HepG2 (cell line): Measurements from ENCODE around the gene DDX43. TPM values are rescaled to one million over a fixed set of nuclear protein-coding genes. Genes with fewer than 3 reads are reported as not detected.

Experiments
- HNF4G ChIP-seq, 2 experiments: sonication (generic) in 1 of 2; formaldehyde crosslinking in 1 of 2; IDR thresholded peaks; 2 replicates each; pipeline versions ENCODE4 v1.4.0 to v1.6.1; 2011 to 2020; ENCODE audit warnings: borderline replicate concordance in 2 of 2, low read depth in 2 of 2, mild to moderate bottlenecking in 2 of 2, low read length in 1 of 2, missing genetic modification reagents in 1 of 2, moderate library complexity in 1 of 2
- NFKB2 ChIP-seq: sonication (generic); formaldehyde crosslinking; IDR thresholded peaks from 2 replicates; pipeline ENCODE4 v1.4.0; 2020; ENCODE audit warnings: missing genetic modification reagents, borderline replicate concordance
- SIN3A ChIP-seq: IDR thresholded peaks from 2 replicates; pipeline ENCODE4 v1.6.1; 2011; ENCODE audit warnings: low read depth, mild to moderate bottlenecking, control low read depth, low read length, borderline replicate concordance
- SRY ChIP-seq: sonication (generic); formaldehyde crosslinking; IDR thresholded peaks from 2 replicates; pipeline ENCODE4 v1.8.0; 2022; ENCODE audit warnings: mild to moderate bottlenecking, missing genetic modification reagents
- XRCC5 ChIP-seq: fragments of 200-400 bp; formaldehyde crosslinking; optimal IDR thresholded peaks from 2 replicates; pipeline ENCODE3; 2017; ENCODE audit warnings: mild to moderate bottlenecking, low read length
- ZNF205 ChIP-seq: IDR thresholded peaks from 2 replicates; pipeline ENCODE4 v1.6.1; 2018; ENCODE audit warnings: missing biosample characterization, missing genetic modification reagents
- ZNF616 ChIP-seq: sonication (generic); formaldehyde crosslinking; IDR thresholded peaks from 2 replicates; pipeline ENCODE4 v1.5.0; 2020; ENCODE audit warnings: low read depth, mild to moderate bottlenecking, missing genetic modification reagents
- ZNF703 ChIP-seq: sonication (generic); formaldehyde crosslinking; IDR thresholded peaks from 2 replicates; pipeline ENCODE4 v1.5.1; 2020; ENCODE audit warnings: missing genetic modification reagents, mild to moderate bottlenecking, moderate library complexity, borderline replicate concordance
- ZNF883 ChIP-seq: sonication (generic); formaldehyde crosslinking; IDR thresholded peaks from 2 replicates; pipeline ENCODE4 v1.5.1; 2020; ENCODE audit warnings: mild to moderate bottlenecking, missing genetic modification reagents; ENCODE audit errors: not compliant biosample characterization
- ZNF891 ChIP-seq: sonication (generic); formaldehyde crosslinking; IDR thresholded peaks from 2 replicates; pipeline ENCODE4 v1.5.0; 2020; ENCODE audit warnings: mild to moderate bottlenecking, missing genetic modification reagents
- polyA plus RNA-seq, 8 experiments: library from polyadenylated mRNA; depleted of rRNA in 3 of 8; stranded (reverse) in 7 of 8; unstranded in 1 of 8; fragments of >200 nt; fragmentation: Illumina TruSeq in 4 of 8; extraction: Trizol in 4 of 8; gene quantifications; 2 replicates each; pipeline versions ENCODE4 v1.2.1 to v1.2.3, GENCODE V29; 2011 to 2016; ENCODE audit warnings: low read depth in 4 of 8, missing spikeins in 1 of 8, mixed read lengths in 1 of 8; ENCODE audit not compliant: insufficient read depth in 1 of 8
- total RNA-seq, 5 experiments: library from RNA; depleted of rRNA; stranded (reverse); fragments of >200 nt; fragmentation: Illumina TruSeq; extraction: Trizol; gene quantifications; 2 replicates each; pipeline ENCODE4 v1.2.3, GENCODE V29; 2016; ENCODE audit warnings: low read depth in 1 of 5
- TF ChIP-seq, protein P1 (sequence below): IDR thresholded peaks from 2 replicates; pipeline ENCODE4 v1.6.1; 2016; ENCODE audit warnings: mild to moderate bottlenecking, missing biosample characterization, missing genetic modification reagents
- TF ChIP-seq, protein P2 (sequence below): sonication (generic); formaldehyde crosslinking; IDR thresholded peaks from 2 replicates; pipeline ENCODE4 v1.4.0; 2020; ENCODE audit warnings: low read depth, mild to moderate bottlenecking, missing genetic modification reagents
- TF ChIP-seq, protein P3 (sequence below): sonication (generic); formaldehyde crosslinking; IDR thresholded peaks from 2 replicates; pipeline ENCODE4 v1.4.0; 2020; ENCODE audit warnings: mild to moderate bottlenecking, missing genetic modification reagents

DDX43 gene
- total and polyA plus RNA-seq, 2 of the 13 experiments (the other 11 are each of a cell fraction or from before 2014, with no cell fraction given), result not detected

DNA sequence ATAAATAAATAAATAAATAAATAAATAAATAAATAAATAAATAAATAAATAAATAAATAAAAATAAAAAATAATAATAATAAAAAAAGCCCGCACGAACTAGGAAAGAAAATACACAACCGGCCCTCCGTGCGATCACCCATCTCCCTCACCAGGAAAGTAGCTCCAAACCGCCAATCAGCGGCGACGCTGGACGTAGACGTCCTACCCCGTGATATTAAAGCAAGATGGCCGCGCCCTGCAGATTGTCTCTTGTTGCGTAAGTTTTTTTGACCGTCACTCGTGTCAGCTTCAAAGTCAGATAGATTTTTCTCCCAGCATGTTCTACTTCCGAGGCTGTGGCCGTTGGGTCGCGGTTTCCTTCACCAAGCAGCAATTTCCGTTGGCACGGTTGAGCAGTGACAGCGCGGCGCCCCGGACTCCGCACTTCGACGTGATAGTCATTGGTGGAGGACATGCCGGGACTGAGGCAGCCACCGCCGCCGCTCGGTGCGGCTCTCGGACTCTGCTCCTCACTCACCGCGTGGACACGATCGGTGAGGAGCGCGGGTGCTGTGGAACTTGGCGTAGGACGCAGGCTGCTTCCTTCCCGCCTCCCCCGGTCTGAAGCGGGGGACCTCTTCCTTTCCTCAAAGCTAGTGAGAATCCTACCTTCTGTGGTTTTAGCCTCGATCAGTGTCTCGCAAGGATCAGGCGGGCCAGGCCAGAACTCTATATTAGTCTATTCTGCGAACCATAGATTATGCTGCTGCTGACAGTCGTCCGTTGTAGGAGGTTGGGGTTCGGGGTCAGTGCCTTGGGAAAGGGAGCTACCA, 67.1 kb downstream of the DDX43 start, which contains the start of gene MTO1 (continued):
- peak; percentile 42; the same call in 1 of the 2 replicates for TF ChIP-seq ZNF703 (CRISPR knock-in tag)
- peak; percentile 74; the same call in 1 of the 2 replicates for TF ChIP-seq ZNF891 (CRISPR knock-in tag)
- TF ChIP-seq NFKB2 (CRISPR knock-in tag), result no peak; the same call in 1 of the 2 replicates
- TF ChIP-seq, protein P1, sequence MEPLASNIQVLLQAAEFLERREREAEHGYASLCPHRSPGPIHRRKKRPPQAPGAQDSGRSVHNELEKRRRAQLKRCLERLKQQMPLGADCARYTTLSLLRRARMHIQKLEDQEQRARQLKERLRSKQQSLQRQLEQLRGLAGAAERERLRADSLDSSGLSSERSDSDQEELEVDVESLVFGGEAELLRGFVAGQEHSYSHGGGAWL, result peak; percentile 21; the same call in 1 of the 2 replicates
- TF ChIP-seq, protein P2, sequence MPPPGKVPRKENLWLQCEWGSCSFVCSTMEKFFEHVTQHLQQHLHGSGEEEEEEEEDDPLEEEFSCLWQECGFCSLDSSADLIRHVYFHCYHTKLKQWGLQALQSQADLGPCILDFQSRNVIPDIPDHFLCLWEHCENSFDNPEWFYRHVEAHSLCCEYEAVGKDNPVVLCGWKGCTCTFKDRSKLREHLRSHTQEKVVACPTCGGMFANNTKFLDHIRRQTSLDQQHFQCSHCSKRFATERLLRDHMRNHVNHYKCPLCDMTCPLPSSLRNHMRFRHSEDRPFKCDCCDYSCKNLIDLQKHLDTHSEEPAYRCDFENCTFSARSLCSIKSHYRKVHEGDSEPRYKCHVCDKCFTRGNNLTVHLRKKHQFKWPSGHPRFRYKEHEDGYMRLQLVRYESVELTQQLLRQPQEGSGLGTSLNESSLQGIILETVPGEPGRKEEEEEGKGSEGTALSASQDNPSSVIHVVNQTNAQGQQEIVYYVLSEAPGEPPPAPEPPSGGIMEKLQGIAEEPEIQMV (CRISPR knock-in tag), result 0 out of 2 replicates have a peak, but pooled peaks have one; percentile 42
- no peak for TF ChIP-seq HNF4G (IDR thresholded peaks at IDR 0.05; ENCODE audit: borderline replicate concordance, low read depth, low read length)
- no peak for TF ChIP-seq HNF4G (CRISPR knock-in tag; IDR thresholded peaks at IDR 0.05; ENCODE audit: borderline replicate concordance, low read depth)
- TF ChIP-seq ZNF883 (CRISPR knock-in tag), result peak; percentile 37
- peak; percentile 66; the same call in 1 of the 2 replicates for TF ChIP-seq SRY (CRISPR knock-in tag)
- 0 out of 2 replicates have a peak, but pooled peaks have one; percentile 43 for TF ChIP-seq ZNF205 (CRISPR knock-in tag)
- 0 out of 2 replicates have a peak, but pooled peaks have one; percentile 59 for TF ChIP-seq ZNF616 (CRISPR knock-in tag)
- TF ChIP-seq, protein P3, sequence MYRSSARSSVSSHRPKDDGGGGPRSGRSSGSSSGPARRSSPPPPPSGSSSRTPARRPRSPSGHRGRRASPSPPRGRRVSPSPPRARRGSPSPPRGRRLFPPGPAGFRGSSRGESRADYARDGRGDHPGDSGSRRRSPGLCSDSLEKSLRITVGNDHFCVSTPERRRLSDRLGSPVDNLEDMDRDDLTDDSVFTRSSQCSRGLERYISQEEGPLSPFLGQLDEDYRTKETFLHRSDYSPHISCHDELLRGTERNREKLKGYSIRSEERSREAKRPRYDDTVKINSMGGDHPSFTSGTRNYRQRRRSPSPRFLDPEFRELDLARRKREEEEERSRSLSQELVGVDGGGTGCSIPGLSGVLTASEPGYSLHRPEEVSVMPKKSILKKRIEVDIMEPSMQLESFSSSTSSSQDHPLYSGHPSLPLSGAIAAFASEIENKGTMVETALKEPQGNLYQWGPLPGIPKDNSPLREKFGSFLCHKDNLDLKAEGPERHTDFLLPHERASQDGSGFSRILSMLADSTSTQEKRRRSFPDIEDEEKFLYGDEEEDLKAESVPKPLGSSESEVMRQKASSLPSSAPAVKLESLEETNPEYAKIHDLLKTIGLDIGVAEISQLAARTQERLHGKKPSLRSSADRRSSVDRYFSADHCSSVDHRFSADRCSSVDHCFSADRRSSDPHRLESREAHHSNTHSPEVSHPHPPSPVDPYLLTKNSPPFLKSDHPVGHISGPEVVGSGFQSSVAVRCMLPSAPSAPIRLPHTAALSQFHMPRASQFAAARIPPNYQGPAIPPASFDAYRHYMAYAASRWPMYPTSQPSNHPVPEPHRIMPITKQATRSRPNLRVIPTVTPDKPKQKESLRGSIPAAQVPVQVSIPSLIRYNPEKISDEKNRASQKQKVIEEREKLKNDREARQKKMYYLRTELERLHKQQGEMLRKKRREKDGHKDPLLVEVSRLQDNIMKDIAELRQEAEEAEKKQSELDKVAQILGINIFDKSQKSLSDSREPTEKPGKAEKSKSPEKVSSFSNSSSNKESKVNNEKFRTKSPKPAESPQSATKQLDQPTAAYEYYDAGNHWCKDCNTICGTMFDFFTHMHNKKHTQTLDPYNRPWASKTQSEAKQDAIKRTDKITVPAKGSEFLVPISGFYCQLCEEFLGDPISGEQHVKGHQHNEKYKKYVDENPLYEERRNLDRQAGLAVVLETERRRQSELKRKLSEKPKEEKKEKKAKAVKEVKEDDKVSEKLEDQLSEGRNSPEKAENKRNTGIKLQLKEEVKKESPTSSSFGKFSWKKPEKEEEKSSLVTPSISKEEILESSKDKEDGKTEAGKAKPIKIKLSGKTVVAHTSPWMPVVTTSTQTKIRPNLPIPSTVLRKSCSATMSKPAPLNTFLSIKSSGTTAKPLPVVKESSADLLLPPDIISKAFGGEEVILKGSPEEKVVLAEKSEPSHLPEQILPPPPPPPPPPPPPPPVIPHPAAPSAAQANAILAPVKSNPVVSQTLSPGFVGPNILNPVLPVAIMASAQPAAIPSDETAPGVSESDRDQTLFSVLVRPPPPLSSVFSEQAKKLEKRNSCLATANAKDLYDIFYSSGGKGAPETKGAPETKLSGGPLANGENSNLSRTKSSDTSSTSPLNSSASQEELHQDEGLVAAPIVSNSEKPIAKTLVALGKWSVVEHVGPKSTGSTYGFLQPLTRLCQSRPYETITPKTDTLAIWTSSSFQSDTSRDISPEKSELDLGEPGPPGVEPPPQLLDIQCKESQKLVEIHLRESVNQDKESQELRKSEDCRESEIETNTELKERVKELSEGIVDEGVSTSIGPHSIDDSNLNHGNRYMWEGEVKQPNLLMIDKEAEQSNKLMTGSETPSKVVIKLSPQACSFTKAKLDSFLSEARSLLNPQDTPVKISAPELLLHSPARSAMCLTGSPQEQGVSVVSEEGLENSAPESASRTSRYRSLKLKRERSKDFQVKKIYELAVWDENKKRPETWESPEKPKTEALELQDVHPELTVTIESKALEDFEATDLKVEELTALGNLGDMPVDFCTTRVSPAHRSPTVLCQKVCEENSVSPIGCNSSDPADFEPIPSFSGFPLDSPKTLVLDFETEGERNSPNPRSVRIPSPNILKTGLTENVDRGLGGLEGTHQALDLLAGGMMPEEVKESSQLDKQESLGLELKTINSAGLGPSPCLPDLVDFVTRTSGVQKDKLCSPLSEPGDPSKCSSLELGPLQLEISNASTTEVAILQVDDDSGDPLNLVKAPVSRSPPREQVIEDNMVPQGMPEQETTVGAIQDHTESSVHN (CRISPR knock-in tag), result peak; percentile 68; the same call in 1 of the 2 replicates
- peak; percentile 70; the same call in 1 of the 2 replicates for TF ChIP-seq SIN3A
- peak; percentile 34 for TF ChIP-seq XRCC5
